HG03025 (cell line): ENCODE data around the gene CAVIN3.
"Not testable (repeated sequence)": the region's sequence is repeated elsewhere in the genome, so short reads cannot be mapped to it uniquely, and the experiment has no call there.

ENCODE experiments used
- ATAC-seq: cut with Tn5 transposase; IDR thresholded peaks from one replicate; pipeline ENCODE4 v1.9.1; 2021; ENCODE audit warnings: mild to moderate bottlenecking, moderate library complexity; ENCODE audit not compliant: unreplicated experiment, low FRiP score

The CAVIN3 gene

DNA sequence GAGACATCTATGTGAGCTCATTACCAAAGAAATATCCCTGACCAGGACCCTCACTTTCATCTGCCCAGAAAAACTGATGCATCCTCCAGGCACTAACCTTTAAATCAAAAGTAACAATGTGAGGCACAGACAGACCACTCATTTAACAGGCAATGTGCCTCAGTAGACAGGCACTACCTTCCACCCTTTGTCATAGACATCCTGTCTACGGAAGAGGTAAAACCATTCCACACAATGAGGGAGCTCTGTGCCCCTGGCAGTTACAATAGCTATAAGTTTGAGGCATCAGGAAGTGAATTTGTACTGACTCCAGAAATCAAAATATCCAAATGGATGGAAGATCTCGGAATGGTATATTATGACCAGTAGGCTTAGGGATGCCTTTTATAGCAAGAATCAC is 6.7 kb upstream of the CAVIN3 start:
- ATAC-seq = no peak

DNA sequence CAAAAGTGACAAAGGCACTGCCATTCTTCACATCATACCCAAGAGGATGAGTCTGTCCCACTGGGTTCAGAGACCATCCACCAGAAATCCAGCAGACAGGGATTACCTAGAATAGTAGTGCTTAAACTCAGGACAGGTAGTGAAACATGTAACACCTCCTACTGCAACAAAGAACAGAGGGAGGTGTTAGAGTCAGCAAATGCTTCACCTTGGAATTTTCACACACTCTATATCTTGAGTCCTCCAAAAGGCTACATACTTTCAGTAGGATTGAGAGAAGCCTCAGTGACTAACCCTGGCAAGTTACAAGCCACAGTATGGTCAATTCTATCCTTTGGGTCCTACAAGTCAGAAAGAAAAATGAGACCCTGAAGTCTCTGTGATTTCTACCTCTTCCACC is 6.0 kb upstream of the CAVIN3 start:
- ATAC-seq = no peak

DNA sequence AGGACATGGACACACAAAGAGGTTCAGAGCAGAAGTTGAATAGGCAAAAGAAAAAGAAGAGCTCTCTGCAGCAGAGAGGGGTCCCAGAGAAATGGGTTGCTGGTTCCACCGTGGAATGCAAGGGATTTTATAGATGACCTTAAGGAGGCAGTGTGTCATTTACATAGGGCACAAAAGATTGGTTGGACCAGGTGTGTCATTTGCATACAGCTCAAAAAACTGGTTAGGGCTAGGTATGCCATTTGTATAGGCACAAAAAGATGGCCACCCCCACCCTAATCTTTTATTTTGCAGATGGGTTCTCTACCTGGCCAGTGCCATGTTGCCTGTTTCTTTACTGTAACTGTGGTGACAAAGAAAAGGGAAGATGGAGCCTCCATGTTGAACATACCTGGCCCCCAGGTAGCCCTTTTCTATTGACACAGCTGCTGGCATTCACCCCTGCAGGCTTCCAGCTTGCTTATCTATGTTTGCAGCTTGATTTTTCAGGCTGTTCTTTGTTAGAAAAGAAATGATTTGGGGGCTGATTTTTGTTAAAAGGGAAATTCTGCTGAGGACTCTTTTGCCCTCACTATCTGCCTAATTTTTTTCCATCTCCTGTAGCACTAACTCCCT is 3.1 kb upstream of the CAVIN3 start:
- no peak for ATAC-seq

GRCh38 chr11:6321961-6322362 is 1.7 kb upstream of the CAVIN3 start:
- ATAC-seq = no peak

DNA sequence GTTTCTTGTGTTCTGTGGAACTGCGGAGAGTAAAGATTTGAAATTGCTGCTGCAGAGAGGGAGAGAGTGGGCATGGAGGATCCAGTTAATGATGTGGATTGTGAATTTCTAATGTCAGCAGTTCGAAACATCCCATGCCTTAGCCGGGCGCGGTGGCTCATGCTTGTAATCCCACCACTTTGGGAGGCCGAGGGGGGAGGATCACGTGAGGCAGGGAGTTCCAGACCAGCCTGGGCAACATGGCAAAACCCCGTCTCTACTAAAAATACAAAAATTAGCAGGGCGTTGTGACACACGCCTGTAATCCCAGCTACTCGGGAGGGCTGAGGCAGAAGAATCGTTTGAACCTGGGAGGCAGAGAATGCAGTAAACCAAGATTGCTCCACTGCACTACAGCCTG is 1.1 kb upstream of the CAVIN3 start:
- no peak for ATAC-seq

DNA sequence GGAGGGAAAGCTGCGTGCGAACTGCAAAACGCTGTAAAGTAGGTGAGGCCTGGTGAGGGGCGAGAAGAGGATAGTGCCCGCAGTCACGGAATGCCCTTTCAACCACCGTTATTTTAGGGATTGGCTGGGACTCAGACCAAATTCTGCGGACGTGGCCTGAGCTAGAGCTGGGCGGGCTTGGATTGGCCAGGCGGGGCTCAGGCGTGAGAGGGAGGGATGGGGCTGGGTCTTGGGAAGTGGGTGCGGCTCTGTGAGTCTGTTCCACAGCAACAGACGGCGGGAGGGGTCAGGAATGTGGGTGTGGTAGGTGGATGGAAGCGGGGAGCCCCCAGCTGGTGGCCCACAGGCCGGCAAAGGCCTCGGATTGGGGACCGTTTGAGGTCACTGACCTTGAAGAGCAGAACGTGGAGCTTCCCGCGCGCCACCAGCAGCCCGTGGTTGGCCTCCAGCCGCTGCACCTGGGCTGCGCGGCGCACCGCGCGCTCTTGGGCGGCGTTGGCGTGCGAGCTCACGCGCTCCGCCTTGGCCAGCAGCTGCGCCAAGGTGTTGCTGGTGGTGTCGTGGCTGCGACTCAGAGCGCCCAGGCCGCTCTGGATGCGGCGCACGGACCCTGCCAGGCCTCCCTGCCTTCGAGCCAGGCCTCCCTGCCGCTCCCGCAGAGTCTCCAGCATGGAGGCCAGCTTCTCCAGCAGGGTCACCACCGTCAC is 444 bp downstream of the CAVIN3 start:
- ATAC-seq = peak; percentile 38

DNA sequence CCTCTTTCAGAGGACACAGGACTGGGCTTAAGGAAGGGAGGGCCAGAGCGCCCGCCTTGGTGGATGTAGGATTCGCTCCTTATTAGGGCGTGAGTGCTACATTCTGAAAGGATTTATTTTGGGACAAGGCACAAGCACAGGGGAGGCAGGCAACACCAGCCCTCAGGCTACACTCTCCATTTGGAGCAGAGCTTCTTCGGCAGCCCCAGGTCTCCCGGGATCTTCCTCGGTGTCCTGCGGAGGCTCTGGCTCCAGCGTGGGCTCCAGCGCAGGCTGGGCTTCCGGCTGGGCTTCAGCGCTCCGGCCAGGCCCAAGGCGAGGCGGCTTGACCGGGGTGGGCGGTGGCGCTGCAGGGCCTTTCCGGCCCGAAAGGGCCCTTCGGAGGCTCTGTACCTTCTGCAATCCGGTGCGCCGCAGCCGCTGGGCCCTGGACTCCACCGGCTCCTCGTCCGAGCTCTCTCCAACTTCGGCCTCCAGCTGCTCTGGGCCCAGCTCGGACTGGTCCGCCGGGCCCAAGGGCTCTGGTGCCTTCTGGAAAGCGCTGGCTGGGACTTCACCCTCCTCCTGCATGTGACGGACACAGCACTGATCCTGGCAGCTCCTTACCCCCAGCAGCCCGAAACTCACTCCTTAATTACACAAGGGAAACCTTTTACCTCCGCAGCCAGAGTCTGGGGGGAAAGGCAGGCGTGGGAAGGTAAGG is 1.1 kb downstream of the CAVIN3 start:
- ATAC-seq = no peak

DNA sequence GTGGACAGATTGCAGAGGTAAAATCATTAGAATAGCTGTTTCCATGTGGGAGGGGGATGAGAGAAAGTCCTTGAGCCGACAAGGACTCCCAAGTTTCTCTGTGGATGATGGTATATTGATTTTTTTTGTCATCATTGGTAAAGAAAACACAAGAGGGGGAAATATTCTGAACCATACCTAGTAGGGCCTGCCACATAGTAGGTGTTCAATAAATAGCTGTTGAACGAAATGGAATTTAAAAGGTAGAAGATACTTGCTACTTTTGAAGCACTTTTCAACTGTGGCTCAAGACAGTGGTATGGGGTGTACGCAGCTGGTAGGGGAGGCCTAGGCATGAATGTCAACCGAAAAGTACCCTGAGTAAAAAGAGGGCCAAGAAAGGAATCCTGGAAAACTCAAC is 2.1 kb downstream of the CAVIN3 start:
- no peak for ATAC-seq

- ATAC-seq = peak; percentile 53
These were observed 4.4 kb downstream of the CAVIN3 start for GRCh38 chr11:6315811-6316425.

- ATAC-seq = no peak
These were observed 8.2 kb downstream of the CAVIN3 start for GRCh38 chr11:6312106-6312505.

DNA sequence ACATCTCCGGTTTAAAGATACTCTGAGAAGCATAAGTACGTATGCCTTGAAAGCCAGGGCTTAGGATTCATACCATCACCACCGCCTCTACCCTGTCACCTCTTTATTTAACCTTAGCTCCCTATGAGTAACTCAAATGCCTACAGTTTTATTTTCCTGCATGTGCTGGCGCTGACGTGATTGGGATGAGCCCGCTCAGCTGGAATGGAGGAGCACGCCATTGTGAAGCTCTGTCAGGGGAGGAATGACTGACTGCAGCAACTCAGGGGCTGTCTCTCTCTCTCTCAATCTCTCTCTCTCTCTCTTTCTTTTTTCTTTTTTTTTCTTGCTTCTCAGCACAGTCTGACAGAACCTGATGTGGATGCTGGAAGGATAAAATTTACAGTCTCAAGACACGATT is 12.4 kb downstream of the CAVIN3 start:
- no peak for ATAC-seq

DNA sequence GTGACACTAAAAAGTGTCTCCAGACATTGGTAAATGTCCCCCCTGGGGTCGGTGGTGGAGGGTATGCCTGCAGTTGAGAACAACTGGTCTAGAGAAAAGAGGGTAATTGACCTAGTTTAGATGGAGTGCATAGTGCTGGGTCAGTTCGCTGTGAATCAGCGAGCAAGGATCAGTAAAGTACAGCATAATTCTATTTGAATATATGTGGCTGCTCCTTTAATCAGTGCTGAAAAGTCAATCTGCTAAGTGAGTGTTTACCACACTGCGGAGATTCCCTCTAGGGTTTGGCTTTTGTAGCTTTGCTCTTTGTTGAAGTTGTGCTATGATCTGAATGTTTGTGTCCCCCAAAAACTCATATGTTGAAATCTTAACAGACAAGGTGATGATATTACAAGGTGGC is 15.0 kb downstream of the CAVIN3 start:
- ATAC-seq = no peak

GRCh38 chr11:6303661-6304060 is 16.6 kb downstream of the CAVIN3 start:
- no peak for ATAC-seq

GRCh38 chr11:6301096-6301495 is 19.2 kb downstream of the CAVIN3 start:
- ATAC-seq = no peak

DNA sequence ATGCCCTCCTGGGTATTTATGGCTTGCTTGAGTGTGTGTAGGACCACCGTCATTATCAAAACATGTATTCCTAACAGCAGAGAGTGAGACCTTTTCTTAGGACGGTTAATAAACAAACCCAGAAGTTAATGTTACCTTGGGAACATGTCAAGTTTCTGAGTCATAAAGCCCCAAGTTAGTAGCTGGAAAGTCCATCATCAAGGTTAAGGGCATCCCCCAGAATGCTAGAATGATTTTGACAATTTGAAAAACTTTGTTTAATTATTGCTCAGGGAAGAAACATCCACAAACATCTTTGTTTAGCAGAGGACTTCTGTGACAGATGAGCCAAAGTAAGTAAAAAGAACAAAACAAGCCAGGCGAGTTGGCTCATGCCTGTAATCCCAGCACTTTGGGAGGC is 20.0 kb downstream of the CAVIN3 start:
- no peak for ATAC-seq

- ATAC-seq = peak; percentile 55
These were observed 21.7 kb downstream of the CAVIN3 start for GRCh38 chr11:6298605-6299004.

GRCh38 chr11:6297831-6298230 is 22.5 kb downstream of the CAVIN3 start:
- no peak for ATAC-seq

DNA sequence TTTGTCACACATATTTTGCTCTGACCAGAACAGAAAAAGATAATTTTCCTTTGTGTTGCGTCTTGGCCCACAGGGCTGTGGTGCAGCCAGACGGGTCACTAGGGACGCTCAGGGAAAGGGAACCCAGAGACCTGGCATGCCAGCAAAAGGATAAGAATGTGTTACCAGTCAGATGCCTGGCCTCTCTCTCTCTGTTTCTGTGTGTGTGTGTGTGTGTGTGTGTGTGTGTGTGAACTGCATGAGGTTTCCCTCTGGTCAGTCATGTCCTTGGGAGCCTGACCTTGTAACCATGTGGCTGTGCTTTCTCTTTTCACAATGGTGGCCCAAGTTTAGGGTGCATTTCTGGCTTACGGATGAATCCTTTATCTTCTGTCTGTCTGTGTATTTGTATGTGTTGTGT is 35.3 kb downstream of the CAVIN3 start:
- no peak for ATAC-seq

DNA sequence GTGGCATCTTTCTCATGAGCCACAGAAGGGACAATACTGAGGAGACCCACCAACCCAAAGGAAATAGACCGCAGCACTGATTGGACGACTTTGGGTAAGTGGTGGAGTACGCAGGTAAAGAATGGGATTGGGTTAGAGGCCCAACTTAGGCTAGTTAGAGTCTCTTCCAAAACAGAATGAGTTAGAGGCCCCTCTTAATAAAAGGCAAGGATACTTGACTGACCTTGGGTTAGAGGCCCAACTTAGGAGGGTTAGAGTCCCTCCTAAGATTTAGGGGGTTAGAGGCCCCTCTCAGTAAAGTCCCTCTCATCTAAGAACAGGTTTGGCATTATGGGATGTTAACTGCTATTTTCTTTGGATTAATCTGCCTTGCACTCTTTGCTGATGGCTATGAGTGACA is 36.1 kb downstream of the CAVIN3 start:
- ATAC-seq = no peak

DNA sequence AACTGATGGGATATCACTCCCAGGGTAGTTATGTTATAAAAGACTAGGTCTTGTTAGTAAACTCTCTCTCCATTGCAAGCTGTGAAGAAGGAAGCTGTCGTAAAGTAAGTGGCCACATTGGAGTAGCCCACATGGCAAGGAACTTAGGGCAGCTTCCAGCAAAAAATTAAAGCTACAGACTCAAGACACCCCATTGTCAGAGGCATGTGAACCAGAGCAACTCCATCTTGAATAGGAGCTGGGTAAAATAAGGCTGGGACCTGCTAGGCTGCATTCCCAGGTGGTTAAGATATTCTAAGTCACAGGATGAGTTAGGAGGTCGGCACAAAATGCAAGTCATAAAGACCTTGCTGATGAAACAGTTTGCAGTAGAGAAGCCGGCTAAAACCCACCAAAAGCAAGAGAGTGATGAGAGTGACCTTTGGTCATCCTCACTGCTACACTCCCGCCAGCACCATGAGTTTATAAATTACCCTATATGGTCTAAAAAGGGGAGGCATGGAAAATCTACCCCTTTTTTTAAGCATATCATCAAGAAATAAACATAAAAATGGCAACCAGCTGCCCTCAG is 36.8 kb downstream of the CAVIN3 start:
- ATAC-seq = no peak

GRCh38 chr11:6280809-6281208 is 39.5 kb downstream of the CAVIN3 start:
- ATAC-seq = not testable (repeated sequence)
